Kidney (tissue), 14 donors: ENCODE results near the gene TOP2B. TPM values are rescaled to one million over a fixed set of nuclear protein-coding genes. Genes with fewer than 3 reads are reported as not detected.

ENCODE experiments used
- DNase-seq, 5 donors: peaks; one replicate each; pipeline ENCODE4 v3.0.0-alpha.2; 2013 to 2020
- FAIRE-seq: peaks from 2 replicates; lab custom pipeline; 2012; peaks lifted over from hg19 to GRCh38; lab: Jason Lieb, UNC
- H3K27ac ChIP-seq, 2 donors: one replicate each; pipeline ENCODE4 v1.7.0; 2013; ENCODE audit warnings: low read depth in 2 of 2, low read length in 2 of 2, inconsistent platforms in 1 of 2
- H3K27me3 ChIP-seq: one replicate; pipeline ENCODE4 v1.7.1; 2013; ENCODE audit warnings: low read length, inconsistent platforms; ENCODE audit not compliant: control insufficient read depth, insufficient read depth
- H3K36me3 ChIP-seq, 3 donors: one replicate each; pipeline versions ENCODE4 v1.7.0 to v1.7.1; 2013; ENCODE audit warnings: low read length in 3 of 3, control low read depth in 1 of 3, inconsistent platforms in 1 of 3; ENCODE audit not compliant: insufficient read depth in 3 of 3, control insufficient read depth in 2 of 3
- H3K4me1 ChIP-seq, 3 donors: one replicate each; pipeline versions ENCODE4 v1.7.0 to v1.7.1; 2013; ENCODE audit warnings: low read length in 3 of 3, inconsistent platforms in 1 of 3, low read depth in 1 of 3; ENCODE audit not compliant: control insufficient read depth in 2 of 3, insufficient read depth in 2 of 3
- H3K4me3 ChIP-seq, 3 donors: one replicate each; pipeline versions ENCODE4 v1.7.0 to v1.8.1; 2013; ENCODE audit warnings: low read length in 3 of 3, control low read depth in 1 of 3, inconsistent platforms in 1 of 3
- H3K9ac ChIP-seq, 3 donors: one replicate each; pipeline versions ENCODE4 v1.7.0 to v1.7.1; 2013; ENCODE audit warnings: low read length in 3 of 3, control low read depth in 1 of 3, inconsistent platforms in 1 of 3
- H3K9me3 ChIP-seq, 3 donors: one replicate each; pipeline versions ENCODE4 v1.7.0 to v1.7.1; 2013; ENCODE audit warnings: low read length in 3 of 3, control low read depth in 1 of 3, inconsistent platforms in 1 of 3; ENCODE audit not compliant: control insufficient read depth in 2 of 3, insufficient read depth in 1 of 3
- intact Hi-C: fragments of 100-400 bp; cut with DNase I; formaldehyde crosslinking; loops from one replicate; pipeline ENCODE4 v1.11.1; 2022
- microRNA-seq: library from miRNA; unstranded; fragments of <30 nt; microRNA quantifications from one replicate; pipeline ENCODE4 v1.2.0, GENCODE V29; 2020
- polyA plus RNA-seq: library from polyadenylated mRNA; stranded (reverse); fragments of 350-450 nt; fragmentation: Illumina TruSeq; extraction: RNeasy Lipid Tissue Mini Kit (QIAGEN cat#74804); gene quantifications from one replicate; pipeline ENCODE4 v1.2.3, GENCODE V29; 2014; ENCODE audit warnings: low read depth, low replicate concordance; ENCODE audit not compliant: insufficient read depth
- total RNA-seq: library from RNA; stranded (reverse); fragmentation: NEBNext Ultra II Directional; extraction: Animal tissue kit (Norgen Biotek cat#: 25700); gene quantifications from one replicate; pipeline ENCODE4 v1.2.1, GENCODE V29; 2021
- TF ChIP-seq, protein P1 (sequence below): IDR thresholded peaks from 3 replicates; pipeline ENCODE4 v1.5.1; 2012; ENCODE audit warnings: mild to moderate bottlenecking, moderate library complexity, borderline replicate concordance; ENCODE audit not compliant: insufficient read depth; ENCODE audit errors: extremely low read depth
- donor health status: control.
- donor health status: control.
- donor health status: control.
- donor health status: control.
- donor health status: control.
- donor health status: DM: yes; HTN: yes; CAD: no.
- donor health status: Normal renal cell carcinoma (clear cell type).

TOP2B gene
- total and polyA plus RNA-seq, 2 donors from 2014 or later: 55.0 to 109 TPM

GRCh38 chr3:25548836-25549235, 115.9 kb downstream of the TOP2B start:
- H3K4me1 ChIP-seq: peaks cover 0 to 3% (median 0%) of the 10 kb centered on the region in 3 donors
- TF ChIP-seq, protein P1, sequence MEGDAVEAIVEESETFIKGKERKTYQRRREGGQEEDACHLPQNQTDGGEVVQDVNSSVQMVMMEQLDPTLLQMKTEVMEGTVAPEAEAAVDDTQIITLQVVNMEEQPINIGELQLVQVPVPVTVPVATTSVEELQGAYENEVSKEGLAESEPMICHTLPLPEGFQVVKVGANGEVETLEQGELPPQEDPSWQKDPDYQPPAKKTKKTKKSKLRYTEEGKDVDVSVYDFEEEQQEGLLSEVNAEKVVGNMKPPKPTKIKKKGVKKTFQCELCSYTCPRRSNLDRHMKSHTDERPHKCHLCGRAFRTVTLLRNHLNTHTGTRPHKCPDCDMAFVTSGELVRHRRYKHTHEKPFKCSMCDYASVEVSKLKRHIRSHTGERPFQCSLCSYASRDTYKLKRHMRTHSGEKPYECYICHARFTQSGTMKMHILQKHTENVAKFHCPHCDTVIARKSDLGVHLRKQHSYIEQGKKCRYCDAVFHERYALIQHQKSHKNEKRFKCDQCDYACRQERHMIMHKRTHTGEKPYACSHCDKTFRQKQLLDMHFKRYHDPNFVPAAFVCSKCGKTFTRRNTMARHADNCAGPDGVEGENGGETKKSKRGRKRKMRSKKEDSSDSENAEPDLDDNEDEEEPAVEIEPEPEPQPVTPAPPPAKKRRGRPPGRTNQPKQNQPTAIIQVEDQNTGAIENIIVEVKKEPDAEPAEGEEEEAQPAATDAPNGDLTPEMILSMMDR: no peak
- no peaks in the 10 kb centered on the region for H3K27me3 ChIP-seq
- no peak overlapping the region for H3K4me3 ChIP-seq
- H3K9me3 ChIP-seq: no peaks in the 10 kb centered on the region
- FAIRE-seq (no peak), DNase-seq (no peak)
- H3K9ac ChIP-seq: no peak overlapping the region
- H3K36me3 ChIP-seq: no peaks in the 10 kb centered on the region
- H3K27ac ChIP-seq: no peak overlapping the region
- intact Hi-C loops: no loop called here

DNA sequence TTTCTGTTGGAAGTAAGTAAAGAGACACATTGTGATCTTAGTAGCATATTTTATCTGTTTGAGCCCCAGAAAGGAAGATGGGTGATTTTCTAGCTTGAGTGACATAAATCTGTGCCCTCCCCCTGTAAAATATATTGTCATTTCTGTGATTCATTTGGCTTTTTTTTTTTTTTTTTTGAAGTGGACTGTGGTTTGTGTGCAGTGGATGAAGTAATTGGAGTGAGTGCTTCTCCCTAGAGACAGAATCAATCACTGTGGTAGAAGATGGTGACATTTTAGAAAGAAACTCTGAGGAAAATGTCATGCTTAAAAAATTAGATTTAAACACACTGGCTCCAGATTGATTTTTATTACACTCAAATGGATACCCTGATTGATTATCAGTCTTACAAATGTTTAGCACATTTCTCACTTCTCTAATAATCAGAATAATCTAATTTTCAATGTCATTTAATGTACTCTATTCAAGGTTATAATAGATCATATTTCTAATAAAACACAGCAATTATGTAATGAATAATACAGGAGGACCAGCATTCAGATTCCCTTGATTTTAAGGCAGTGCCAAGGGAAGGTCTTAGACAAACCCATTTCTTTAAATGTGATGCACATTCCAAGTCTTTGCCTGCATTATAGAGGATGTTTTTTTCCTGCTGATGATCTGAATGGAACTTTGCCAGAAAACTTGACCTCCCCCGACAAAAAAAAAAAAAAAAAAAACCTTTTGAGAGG, 116.6 kb downstream of the TOP2B start:
- no peak for FAIRE-seq
- no peak overlapping the region for H3K9ac ChIP-seq
- H3K36me3 ChIP-seq: no peaks in the 10 kb centered on the region
- peaks cover 0 to 3% (median 0%) of the 10 kb centered on the region in 3 donors for H3K4me1 ChIP-seq
- no peak for DNase-seq
- H3K27me3 ChIP-seq: no peaks in the 10 kb centered on the region
- TF ChIP-seq, protein P1: no peak
- no peak overlapping the region for H3K27ac ChIP-seq
- intact Hi-C loops: no loop called here
- H3K9me3 ChIP-seq: no peaks in the 10 kb centered on the region
- no peak overlapping the region for H3K4me3 ChIP-seq

Small RNA genes lying within 50 kb of the gene (microRNA-seq; reads per million reads assigned to microRNA genes)
- not detected for gene MIR4442

Other genes with a start within 250 kb of the TOP2B start
- 14.7 TPM for gene RARB, start 236.6 kb downstream of the TOP2B start, total RNA-seq
- gene RARB, start 236.6 kb downstream of the TOP2B start, polyA plus RNA-seq: 8.3 TPM
- gene NGLY1, start 118.5 kb upstream of the TOP2B start, total RNA-seq: 32.0 TPM
- gene NGLY1, start 118.5 kb upstream of the TOP2B start, polyA plus RNA-seq: 22.6 TPM
- 13.4 TPM for gene OXSM, start 125.2 kb upstream of the TOP2B start, total RNA-seq
- 21.4 TPM for gene OXSM, start 125.2 kb upstream of the TOP2B start, polyA plus RNA-seq